Measurements from ENCODE around the gene ITGAL.
"Not testable (repeated sequence)": the region's sequence is repeated elsewhere in the genome, so short reads cannot be mapped to it uniquely, and the experiment has no call there.

The ITGAL gene

GRCh38 chr16:30526137-30526822 is 53.7 kb downstream of the ITGAL start, which contains the start of gene ZNF768:
Gene ZNF768 (minus strand): TSS chr16:30526566. CDS start chr16:30526413, 153 bp downstream.
- no peak for DNase-seq (ENCODE audit: low read depth)

DNA sequence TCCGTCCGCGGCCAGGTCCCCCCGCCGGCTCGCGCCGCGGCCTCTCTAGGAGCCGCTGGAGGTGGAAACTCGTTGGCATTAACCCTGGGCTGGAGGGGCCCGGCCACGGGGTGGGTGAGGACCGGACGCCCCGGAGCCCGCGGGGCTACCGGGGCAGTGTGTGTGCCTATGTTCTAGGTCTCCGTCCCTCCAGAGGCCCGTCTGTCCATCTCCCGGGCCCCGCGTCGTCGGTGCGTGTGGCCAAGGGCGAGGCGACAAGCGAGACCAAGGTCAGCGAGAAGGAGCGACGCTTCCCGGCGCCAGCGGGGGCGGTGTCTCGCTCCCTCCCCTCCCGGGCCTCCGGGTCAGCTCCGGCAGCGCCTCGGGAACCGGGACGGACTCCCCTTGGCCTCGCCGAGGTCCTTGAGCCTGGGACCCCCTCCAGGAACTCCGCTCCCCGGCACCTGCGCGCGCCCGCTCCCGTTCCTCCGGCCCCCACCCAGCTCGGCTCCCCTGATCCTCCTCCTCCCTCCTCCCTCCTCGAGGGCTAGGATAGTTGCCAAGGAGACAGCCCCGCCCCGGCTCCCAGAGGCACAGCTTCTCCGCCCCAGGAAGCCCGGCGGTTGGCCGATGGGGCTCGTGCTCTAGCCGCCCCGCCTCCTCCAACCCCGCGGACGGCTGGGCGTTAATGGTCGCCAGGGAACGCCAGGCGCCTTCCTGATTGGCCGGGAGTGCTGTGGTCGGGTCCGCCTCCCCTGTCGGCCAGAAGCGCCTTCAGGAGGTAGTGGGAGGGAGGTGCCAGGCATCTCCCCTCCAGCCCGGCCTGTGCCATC is 54.5 kb downstream of the ITGAL start:
- DNase-seq (ENCODE audit: low read depth), result peak; percentile 75

- no peak for DNase-seq (ENCODE audit: low read depth)
Observed at GRCh38 chr16:30527635-30528178, 55.2 kb downstream of the ITGAL start.

- DNase-seq (ENCODE audit: low read depth), result no peak
Observed at GRCh38 chr16:30528799-30529457, 56.4 kb downstream of the ITGAL start.

DNA sequence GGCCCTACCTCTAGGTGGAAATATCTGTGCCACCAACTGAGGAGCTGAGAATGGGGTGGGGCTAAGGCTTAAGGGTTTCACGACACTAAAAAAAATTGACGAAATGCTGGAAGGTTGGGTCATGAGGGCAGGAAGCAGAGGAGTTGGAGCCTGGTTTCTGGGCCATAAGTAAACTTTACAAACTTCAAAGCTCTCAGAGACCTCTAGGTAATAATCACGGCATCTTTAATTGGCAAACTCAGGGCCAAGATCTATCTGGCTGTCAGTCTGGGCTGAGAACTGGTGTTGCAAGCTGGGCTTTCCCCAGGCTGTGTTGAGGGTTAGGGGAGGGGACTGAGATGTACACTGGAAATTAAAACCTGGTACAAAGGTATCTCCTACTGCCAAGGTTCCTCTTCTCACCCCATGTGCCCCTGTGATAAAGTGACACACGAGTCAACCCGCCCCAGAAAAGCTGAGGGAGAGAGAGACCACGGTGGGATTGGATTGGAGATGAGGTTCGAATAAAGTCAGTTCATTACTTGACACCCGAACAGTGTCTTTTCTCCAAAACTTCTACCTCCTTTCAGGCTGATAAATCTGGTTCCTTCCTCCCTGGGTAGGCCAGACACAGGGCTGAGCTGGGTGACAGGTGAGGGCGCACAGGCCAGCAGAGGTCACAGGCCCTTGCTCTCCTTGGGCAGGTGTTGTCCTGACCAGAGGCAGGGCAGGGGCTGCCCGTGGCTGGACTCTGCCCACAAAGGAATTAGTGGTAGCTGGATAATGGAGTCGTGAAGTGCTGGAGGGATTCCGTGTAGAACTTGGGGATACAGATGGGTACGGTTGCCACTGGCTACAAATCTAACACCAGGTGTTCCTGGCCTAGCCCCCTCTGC is 57.9 kb downstream of the ITGAL start:
- no peak for DNase-seq (ENCODE audit: low read depth)

DNA sequence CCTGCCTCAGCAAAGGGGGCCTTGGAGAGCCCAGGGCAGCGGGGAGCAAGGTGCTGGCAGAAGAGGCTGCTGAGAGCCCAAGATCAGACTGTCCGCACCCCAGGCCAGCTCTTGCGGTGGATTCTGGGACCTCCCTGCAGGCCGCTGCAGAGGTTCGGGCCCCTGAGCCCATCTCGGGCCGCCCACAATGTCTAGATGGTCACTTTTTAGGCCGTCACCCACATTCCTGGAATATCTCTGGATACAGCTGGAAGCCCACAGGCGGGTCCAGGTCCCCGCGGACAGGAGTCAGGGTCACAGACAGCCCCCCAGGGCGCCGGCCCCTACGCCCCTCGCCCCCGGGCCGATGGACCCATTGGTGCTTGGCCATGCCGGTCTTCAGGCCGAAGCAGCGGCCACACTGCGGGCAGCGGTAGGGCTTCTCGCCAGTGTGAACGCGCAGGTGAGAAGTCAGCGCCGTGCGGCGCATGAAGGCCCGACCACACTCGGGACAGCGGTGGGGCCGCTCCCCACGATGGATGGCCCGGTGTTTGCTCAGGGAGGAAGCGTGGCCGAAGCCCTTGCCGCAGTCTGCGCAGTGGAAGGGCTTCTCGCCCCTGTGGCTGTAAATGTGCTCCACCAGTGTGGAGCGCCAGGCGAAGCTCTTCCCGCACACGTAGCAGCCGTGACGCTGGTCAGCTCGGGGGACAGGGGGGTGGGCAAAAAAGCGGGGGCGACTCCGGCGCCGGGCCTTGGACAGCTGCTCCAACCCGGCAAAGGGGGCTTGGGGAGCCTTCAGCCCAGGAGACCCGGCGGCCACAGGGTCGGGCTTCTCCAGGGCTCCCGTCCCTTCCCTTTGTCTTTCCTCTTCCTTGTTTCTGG is 60.0 kb downstream of the ITGAL start:
- DNase-seq (ENCODE audit: low read depth), result no peak

DNA sequence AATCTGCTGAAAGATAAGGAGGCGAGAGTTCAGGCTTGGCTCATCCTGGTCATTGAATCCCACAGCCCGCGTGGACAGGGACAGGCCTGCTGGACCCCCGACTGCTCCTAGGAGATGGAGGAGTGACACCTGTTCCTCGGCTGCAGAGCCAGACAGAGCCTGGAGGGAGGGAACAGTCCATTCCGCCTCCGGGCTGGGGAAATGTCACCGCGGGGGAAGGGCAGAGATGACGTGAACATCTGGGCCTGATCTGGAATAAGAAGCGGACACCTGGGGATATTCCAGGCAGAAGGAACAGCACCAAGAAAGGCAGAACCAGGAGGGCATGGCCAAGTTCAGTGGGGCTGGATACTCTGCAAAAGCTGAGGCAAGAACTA is 60.6 kb downstream of the ITGAL start:
- DNase-seq (ENCODE audit: low read depth), result no peak

GRCh38 chr16:30533748-30534367 is 61.3 kb downstream of the ITGAL start:
- no peak for DNase-seq (ENCODE audit: low read depth)

- DNase-seq (ENCODE audit: low read depth), result peak; percentile 91
Observed at GRCh38 chr16:30534368-30535105, 62.0 kb downstream of the ITGAL start, which contains the start of gene ZNF747. Gene ZNF747 (minus strand): TSS chr16:30534858. CDS start chr16:30534679, 179 bp downstream.

- DNase-seq (ENCODE audit: low read depth), result peak; percentile 30
Observed at GRCh38 chr16:30535106-30535776, 62.7 kb downstream of the ITGAL start.

GRCh38 chr16:30535777-30536190 is 63.2 kb downstream of the ITGAL start:
- peak; percentile 60 for DNase-seq (ENCODE audit: low read depth)

DNA sequence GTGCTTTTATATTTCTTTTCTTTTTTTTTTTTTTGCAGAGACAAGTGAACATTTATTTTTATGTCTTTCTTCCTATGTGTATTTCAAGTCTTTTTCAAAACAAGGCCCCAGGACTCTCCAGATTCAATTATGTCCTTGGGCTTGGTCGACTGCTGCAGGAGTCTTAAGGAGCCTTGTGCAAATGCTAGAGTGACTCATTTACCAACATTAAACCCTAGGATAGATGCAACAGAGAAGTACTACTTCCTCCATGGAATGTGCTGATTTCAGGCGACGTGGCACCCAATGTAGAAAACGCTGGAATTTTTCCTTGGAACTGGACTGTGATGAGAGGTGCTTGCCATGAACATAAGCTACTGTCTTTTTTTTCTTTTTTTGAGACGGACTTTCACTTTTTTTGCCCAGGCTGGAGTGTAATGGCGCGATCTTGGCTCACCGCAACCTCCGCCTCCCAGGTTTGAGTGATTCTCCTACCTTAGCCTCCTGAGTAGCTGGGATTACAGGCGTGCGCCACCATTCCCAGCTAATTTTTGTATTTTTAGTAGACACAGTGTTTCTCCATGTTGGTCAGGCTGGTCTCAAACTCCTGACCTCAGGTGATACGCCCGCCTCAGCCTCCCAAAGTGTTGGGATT is 64.0 kb downstream of the ITGAL start:
- DNase-seq (ENCODE audit: low read depth), result not testable (repeated sequence)

- DNase-seq (ENCODE audit: low read depth), result no peak
Observed at GRCh38 chr16:30539000-30539964, 66.7 kb downstream of the ITGAL start.

GRCh38 chr16:30539986-30540526 is 67.5 kb downstream of the ITGAL start:
- DNase-seq (ENCODE audit: low read depth), result not testable (repeated sequence)

GRCh38 chr16:30540916-30541464 is 68.4 kb downstream of the ITGAL start:
- not testable (repeated sequence) for DNase-seq (ENCODE audit: low read depth)
